Epithelial cell of esophagus (primary cell): ENCODE data around the gene KCNQ4.
A peak's percentile ranks its signal among the peaks of the same experiment; 100 is the strongest.

ENCODE experiments used
- DNase-seq: peaks from one replicate; pipeline ENCODE4 v3.0.0; 2010; ENCODE audit warnings: low read depth
- H3K4me3 ChIP-seq: 2 replicates; pipeline ENCODE4 v1.5.1; 2011; ENCODE audit warnings: mild to moderate bottlenecking, low read length, control low read depth
- TF ChIP-seq, protein P1 (sequence below): IDR thresholded peaks from 2 replicates; pipeline ENCODE4 v1.5.1; 2011; ENCODE audit warnings: low read depth, mild to moderate bottlenecking, low read length, control low read depth, inconsistent platforms; ENCODE audit not compliant: insufficient read depth; ENCODE audit errors: missing control alignments

KCNQ4 gene

DNA sequence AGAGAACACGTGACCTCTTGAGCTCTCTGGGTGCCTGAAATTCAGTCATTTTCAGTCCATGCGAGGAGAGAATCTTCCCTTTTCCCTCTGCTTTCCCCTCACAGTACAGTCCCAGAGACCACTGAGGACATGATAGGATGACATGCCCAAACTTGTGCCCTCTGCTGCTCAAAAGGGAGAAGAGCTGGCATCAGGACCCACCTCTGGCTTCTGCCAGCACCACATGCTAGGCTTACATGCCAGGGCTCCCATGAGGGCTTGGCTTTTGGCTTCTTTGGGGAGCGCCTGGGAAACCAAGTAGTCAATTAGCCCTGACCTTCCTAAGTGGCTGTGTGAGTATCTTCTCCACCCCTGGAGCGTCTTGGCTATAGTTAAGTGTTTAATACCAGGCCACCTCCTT lies 13.8 kb upstream of the KCNQ4 start:
- DNase-seq = peak; percentile 32
- no peak overlapping the region for H3K4me3 ChIP-seq
- TF ChIP-seq, protein P1, sequence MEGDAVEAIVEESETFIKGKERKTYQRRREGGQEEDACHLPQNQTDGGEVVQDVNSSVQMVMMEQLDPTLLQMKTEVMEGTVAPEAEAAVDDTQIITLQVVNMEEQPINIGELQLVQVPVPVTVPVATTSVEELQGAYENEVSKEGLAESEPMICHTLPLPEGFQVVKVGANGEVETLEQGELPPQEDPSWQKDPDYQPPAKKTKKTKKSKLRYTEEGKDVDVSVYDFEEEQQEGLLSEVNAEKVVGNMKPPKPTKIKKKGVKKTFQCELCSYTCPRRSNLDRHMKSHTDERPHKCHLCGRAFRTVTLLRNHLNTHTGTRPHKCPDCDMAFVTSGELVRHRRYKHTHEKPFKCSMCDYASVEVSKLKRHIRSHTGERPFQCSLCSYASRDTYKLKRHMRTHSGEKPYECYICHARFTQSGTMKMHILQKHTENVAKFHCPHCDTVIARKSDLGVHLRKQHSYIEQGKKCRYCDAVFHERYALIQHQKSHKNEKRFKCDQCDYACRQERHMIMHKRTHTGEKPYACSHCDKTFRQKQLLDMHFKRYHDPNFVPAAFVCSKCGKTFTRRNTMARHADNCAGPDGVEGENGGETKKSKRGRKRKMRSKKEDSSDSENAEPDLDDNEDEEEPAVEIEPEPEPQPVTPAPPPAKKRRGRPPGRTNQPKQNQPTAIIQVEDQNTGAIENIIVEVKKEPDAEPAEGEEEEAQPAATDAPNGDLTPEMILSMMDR = peak; percentile 28

DNA sequence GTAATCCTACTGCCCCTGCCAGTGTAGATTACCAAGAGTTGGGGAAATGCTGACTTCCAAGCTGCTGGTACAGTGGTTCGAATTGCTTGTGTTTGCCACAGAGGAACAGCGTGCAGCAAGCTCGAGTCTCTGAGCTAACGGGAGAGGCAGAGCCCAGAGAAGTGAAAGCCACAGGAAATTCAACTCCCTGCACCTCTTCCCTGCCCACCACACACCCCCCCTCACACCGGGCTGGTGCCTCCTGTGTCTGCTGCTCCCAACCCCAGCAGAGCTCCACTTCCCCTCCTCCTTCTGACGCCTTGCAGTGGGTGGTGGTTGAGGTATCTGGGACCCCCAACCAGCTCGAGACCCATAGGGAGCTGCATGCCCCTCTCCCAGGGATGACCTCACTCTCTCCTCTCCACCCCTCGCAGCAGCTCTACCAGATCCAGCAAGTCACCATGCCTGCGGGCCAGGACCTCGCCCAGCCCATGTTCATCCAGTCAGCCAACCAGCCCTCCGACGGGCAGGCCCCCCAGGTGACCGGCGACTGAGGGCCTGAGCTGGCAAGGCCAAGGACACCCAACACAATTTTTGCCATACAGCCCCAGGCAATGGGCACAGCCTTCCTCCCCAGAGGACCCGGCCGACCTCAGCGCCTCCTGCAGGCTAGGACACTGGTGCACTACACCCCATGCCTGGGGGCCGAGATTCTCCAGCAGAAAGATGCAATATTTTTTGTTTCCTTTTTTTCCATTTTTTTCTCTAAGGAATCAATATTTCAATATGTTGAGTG lies 13.1 kb upstream of the KCNQ4 start:
- no peak overlapping the region for H3K4me3 ChIP-seq
- TF ChIP-seq, protein P1 = no peak
- DNase-seq = no peak

DNA sequence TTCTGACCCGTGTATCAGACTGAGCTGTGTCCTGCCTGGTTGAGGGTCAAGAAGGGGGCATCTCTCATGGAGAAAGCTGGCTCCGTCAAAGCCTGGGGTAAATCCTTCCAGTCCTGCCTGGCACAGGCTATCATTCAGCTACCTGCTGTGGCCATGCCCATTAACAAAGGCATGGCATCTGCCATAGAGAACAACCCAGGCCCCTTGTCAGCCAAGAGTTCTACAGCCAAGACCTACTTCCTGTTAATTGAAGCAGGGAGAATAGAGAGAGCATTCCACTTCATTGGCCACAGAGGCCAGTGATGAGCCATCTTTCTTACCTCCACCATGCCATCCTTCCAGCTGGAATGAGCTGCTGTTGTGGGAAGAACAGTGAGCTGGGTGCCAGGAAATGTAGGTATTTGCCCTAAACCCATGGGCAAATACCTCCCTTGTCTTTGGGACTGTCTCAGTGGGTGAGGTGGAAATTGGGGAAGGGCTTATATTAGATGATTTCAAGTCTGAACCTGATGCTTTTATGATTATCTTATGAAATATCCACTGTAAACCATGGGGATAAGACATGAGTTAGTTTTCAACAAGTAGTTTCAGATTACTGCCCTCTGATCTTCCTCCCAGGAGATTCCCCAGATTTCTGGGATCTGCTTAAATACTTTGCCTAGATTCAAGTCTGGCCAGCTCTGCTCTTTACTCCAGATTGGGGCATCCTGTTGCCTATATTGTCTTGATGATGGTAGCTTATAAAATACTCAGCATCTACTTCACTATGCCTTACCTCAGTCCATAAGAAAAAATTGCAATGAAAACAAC lies 11.2 kb upstream of the KCNQ4 start:
- H3K4me3 ChIP-seq = no peak overlapping the region
- no peak for DNase-seq
- TF ChIP-seq, protein P1 = no peak

DNA sequence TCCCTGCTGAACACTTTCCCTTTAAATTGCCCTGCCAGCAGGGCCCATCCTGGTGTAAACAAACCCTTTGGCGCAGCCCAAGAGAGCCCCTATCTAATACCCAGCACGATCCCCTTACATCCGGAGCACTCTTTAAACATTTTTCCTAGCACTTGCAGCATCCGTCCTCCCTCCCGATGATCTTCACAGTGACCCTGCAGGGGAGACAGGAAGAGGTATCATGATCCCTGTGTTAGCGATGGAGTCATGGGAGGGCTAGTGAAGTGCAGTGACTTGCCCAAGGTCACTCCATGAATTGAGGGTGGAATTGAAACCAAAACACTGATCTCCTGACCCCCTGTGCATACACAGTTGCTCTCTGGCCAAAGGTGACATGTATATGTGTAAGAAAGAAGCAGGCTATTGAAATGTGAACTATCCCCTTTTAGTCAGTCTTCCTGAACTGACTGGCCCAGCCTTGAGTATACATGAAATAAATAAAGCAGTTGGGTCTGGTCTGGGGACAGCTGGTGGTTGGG lies 9.8 kb upstream of the KCNQ4 start:
- TF ChIP-seq, protein P1 = no peak
- H3K4me3 ChIP-seq = no peak overlapping the region
- no peak for DNase-seq

DNA sequence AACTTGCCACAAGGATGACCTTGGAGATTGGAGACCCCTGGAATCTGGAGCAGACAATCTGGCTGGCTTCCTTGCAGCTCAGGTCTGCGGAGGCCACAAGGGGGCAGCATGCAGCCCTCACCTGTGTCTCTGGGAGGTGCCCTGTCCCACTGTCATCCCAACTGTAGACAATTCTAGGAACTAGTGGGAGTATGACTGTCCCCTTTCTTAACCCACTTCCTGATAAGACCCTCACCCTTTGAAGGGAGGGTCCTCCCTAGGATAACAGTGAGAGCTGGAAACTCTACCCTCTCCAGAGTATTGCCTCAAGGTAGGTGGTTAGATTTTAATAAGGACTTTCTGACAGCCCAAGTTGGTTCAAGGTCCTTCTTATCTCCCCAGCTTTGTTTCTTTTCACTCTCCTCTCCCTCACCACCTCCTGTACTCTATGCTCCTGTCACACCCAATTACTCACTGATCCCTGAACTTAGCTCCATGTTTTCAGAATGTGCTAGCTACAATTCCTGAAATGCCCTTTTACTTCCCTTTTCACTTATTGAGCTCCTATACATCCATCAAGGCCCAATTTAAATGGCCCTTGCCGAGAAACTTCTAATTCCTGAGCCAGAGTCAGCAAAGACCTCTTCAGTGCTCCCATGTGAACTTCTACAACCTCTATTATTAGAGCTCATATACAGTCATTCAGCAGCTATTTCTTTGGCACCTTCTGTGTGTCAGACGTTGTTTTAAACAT lies 9.2 kb upstream of the KCNQ4 start:
- peak; percentile 56 for DNase-seq
- H3K4me3 ChIP-seq = no peak overlapping the region
- TF ChIP-seq, protein P1 = peak; percentile 77

DNA sequence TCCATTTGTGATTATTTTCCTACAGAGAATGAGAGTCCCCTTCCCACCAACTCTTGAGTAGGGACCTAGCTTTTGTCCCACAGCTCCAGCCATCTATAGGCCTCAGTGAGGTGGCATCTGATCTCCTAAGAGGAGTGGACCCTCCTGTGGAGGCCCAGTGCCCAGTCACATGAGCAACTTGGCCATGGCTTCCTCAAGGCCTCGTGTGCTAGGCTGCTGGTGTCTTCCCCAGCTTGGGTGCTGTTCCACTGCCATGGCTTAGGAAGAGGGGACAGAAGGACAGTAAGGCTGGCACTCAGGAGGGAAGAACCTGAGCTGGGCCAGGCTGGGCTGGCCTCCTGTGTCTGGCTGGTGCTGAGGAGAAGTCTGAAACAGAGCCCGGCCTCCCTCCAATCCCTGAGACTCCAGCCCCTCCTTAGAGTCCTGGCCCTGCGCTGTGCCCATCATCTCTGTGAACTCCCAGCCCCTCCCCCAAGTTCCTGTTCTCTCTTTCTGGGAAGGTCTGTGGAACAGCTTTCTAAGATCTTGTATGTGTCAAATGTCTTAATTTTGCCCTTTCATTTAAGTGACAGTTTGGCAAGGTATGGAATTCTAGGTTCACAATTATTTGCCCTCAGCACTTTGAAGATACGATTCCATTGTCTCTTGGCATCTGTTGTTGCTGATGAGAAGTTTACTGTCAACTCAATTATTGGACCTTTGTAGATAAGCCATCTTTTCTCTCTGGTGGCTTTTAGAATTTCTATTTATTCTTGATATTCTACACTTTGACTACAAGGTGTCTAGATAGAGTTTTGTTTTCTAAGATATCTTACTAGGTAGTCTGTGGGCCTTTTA lies 7.1 kb upstream of the KCNQ4 start:
- no peak for DNase-seq
- TF ChIP-seq, protein P1 = no peak
- H3K4me3 ChIP-seq = no peak overlapping the region
